ENCODE results near the gene DTNB. TPM values are rescaled to one million over a fixed set of nuclear protein-coding genes. Genes with fewer than 3 reads are reported as not detected.

Gene DTNB
- total RNA-seq, 1 donor from 2014 or later = 8.5 TPM

- no peaks in the 10 kb centered on the region for H3K9me3 Mint-ChIP-seq (ENCODE audit: low read depth)
- H3K4me1 Mint-ChIP-seq (ENCODE audit: low read depth) = peaks cover 11% of the 10 kb centered on the region
- H3K36me3 Mint-ChIP-seq (ENCODE audit: low read depth) = no peaks in the 10 kb centered on the region
- H3K4me3 Mint-ChIP-seq (ENCODE audit: unreplicated experiment) = no peak overlapping the region
- no peak for TF ChIP-seq CTCF (IDR thresholded peaks at IDR 0.05)
- peak; percentile 73 for DNase-seq (ENCODE audit: low spot score)
- H3K27me3 Mint-ChIP-seq (ENCODE audit: low read depth) = no peaks in the 10 kb centered on the region
- no peak overlapping the region for H3K27ac Mint-ChIP-seq (ENCODE audit: unreplicated experiment)
Observed at GRCh38 chr2:25363733-25364132, 309.6 kb downstream of the DTNB start.

- DNase-seq (ENCODE audit: low spot score) = peak; percentile 53
- Mint-ChIP-seq H3K4me1 (ENCODE audit: low read depth) (peaks cover 11% of the 10 kb centered on the region), H3K27ac (ENCODE audit: unreplicated experiment) (no peak overlapping the region), H3K36me3 (ENCODE audit: low read depth) (no peaks in the 10 kb centered on the region), H3K27me3 (ENCODE audit: low read depth) (no peaks in the 10 kb centered on the region), H3K4me3 (ENCODE audit: unreplicated experiment) (peak overlapping the region; percentile 63), H3K9me3 (ENCODE audit: low read depth) (no peaks in the 10 kb centered on the region)
- TF ChIP-seq CTCF (IDR thresholded peaks at IDR 0.05) = no peak
Observed at GRCh38 chr2:25362434-25363145, 310.8 kb downstream of the DTNB start.

GRCh38 chr2:25362049-25362433 is 311.3 kb downstream of the DTNB start:
- TF ChIP-seq CTCF (IDR thresholded peaks at IDR 0.05) = peak; percentile 98
- Mint-ChIP-seq H3K9me3 (ENCODE audit: low read depth) (no peaks in the 10 kb centered on the region), H3K27me3 (ENCODE audit: low read depth) (no peaks in the 10 kb centered on the region), H3K36me3 (ENCODE audit: low read depth) (no peaks in the 10 kb centered on the region), H3K4me3 (ENCODE audit: unreplicated experiment) (peak overlapping the region; percentile 63), H3K27ac (ENCODE audit: unreplicated experiment) (no peak overlapping the region), H3K4me1 (ENCODE audit: low read depth) (peaks cover 11% of the 10 kb centered on the region)
- no peak for DNase-seq (ENCODE audit: low spot score)

GRCh38 chr2:25361261-25362048 is 311.9 kb downstream of the DTNB start:
- Mint-ChIP-seq H3K27me3 (ENCODE audit: low read depth) (no peaks in the 10 kb centered on the region), H3K4me1 (ENCODE audit: low read depth) (peaks cover 11% of the 10 kb centered on the region), H3K9me3 (ENCODE audit: low read depth) (peaks cover 2% of the 10 kb centered on the region), H3K27ac (ENCODE audit: unreplicated experiment) (no peak overlapping the region), H3K36me3 (ENCODE audit: low read depth) (no peaks in the 10 kb centered on the region), H3K4me3 (ENCODE audit: unreplicated experiment) (peak overlapping the region; percentile 63)
- peak; percentile 48 for DNase-seq (ENCODE audit: low spot score)
- TF ChIP-seq CTCF (IDR thresholded peaks at IDR 0.05) = peak; percentile 15

GRCh38 chr2:25358836-25359235 is 314.5 kb downstream of the DTNB start:
- Mint-ChIP-seq H3K4me3 (ENCODE audit: unreplicated experiment) (no peak overlapping the region), H3K4me1 (ENCODE audit: low read depth) (peaks cover 11% of the 10 kb centered on the region), H3K27me3 (ENCODE audit: low read depth) (no peaks in the 10 kb centered on the region), H3K9me3 (ENCODE audit: low read depth) (peaks cover 3% of the 10 kb centered on the region), H3K36me3 (ENCODE audit: low read depth) (no peaks in the 10 kb centered on the region), H3K27ac (ENCODE audit: unreplicated experiment) (no peak overlapping the region)
- TF ChIP-seq CTCF (IDR thresholded peaks at IDR 0.05) = no peak
- no peak for DNase-seq (ENCODE audit: low spot score)
